C4-2B (cell line): ENCODE results near the gene HOXB7.

Experiments
- H3K27ac ChIP-seq: fragments of 450-650 bp; 2 replicates; pipeline ENCODE4 v1.5.1; 2017
- ZFX ChIP-seq: fragments of 450-650 bp; IDR thresholded peaks from 2 replicates; pipeline ENCODE4 v1.6.1; 2017
- TF ChIP-seq, protein P1 (sequence below): fragments of 450-650 bp; conservative IDR thresholded peaks from 2 replicates; pipeline ENCODE4 v1.5.1; 2017; ENCODE audit warnings: mild to moderate bottlenecking

The HOXB7 gene

DNA sequence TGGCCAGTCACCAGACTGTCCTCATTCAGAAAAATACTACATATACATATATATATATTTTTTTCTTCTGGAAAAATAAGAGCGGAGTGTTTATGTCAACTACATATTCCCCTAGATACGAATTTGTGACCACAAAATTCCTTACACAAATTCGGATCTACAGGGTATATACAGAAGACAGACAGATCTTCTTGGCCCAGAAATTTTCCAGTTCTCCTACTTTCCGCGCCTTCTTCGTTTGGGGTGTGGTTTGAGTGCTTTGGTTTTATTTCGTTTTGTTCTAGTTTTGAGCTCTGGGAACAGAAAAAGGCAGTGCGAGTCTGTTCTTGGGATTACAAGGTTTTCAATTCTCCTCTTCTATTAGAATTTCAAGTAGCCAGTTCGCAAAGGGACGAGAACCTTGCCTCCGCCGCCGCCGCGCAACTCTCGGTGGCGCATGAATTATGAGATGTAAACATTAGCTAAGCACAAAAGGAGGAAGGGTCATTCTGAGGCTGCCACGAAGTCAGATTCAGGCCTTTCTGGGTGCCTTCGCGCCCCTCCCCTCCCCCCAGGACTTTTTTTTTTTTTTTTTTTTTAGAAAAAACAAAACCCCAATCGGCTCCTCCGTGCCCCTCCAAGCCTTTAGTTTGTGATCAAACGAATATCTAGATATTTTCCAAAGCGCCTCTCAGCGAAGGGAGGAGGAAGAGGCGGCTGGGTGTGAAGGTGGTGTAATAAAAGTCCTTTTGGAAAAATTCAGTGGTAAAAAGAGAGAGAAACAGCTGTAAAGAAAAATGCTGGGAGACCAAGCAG, 30.9 kb downstream of the HOXB7 start:
- TF ChIP-seq, protein P1, sequence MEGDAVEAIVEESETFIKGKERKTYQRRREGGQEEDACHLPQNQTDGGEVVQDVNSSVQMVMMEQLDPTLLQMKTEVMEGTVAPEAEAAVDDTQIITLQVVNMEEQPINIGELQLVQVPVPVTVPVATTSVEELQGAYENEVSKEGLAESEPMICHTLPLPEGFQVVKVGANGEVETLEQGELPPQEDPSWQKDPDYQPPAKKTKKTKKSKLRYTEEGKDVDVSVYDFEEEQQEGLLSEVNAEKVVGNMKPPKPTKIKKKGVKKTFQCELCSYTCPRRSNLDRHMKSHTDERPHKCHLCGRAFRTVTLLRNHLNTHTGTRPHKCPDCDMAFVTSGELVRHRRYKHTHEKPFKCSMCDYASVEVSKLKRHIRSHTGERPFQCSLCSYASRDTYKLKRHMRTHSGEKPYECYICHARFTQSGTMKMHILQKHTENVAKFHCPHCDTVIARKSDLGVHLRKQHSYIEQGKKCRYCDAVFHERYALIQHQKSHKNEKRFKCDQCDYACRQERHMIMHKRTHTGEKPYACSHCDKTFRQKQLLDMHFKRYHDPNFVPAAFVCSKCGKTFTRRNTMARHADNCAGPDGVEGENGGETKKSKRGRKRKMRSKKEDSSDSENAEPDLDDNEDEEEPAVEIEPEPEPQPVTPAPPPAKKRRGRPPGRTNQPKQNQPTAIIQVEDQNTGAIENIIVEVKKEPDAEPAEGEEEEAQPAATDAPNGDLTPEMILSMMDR = no peak
- no peak overlapping the region for H3K27ac ChIP-seq

DNA sequence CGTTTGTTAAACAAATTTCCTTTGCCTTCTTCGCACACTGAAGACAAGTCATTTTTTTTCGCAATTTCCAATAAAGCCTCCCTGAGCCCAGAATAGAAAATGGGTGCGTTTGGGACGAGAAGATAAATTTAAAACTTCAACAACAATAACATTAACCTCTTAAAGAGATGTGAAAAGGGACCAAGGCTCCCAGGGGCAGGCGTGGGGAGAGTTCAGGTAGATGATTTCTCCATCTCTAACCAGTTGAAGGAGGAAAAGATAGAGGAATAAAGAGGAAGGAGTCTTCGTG, 31.4 kb downstream of the HOXB7 start:
- TF ChIP-seq, protein P1 = no peak
- TF ChIP-seq ZFX = no peak
- H3K27ac ChIP-seq = no peak overlapping the region

DNA sequence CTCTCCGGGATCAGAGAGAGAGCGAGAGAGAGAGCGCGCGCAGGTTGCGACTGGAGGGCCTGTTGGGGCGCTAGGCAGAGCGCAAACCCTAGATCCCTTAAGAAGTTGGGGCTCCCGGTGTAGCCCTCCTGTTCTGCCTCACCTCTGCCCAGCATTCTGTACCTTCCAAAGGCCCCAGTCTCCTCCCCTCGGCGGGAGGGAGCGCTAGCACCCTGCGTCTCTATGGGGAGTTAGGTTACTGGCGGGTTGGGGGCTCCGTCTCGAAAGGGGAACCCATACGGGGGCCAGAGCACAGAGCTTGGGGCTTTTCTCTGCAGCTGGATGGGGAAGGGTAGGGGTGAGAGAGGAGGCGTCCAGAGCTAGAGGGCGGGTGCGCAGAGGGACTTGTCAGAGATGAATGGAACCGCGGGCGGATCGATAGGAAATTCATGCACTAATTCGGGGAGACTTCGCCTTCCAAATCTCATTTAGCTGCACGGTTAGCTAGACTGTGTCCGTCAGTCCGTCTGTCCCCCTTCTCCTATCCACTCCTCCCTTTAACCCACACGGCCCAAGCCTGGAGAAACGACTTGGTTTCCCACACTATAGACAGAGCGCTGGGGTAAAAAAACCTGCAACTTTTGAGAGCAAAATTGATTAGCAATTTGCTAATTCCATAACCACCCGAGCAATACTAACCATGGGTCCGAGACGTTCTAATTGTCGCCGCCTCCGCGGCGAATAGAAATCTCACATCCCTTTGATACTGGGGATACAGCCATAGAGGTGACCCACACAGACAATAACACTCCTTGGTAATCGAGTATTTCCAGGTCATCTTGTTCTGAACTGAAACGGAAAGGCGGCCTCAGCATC, 32.0 kb downstream of the HOXB7 start:
- H3K27ac ChIP-seq = no peak overlapping the region
- no peak for TF ChIP-seq ZFX
- TF ChIP-seq, protein P1 = no peak

DNA sequence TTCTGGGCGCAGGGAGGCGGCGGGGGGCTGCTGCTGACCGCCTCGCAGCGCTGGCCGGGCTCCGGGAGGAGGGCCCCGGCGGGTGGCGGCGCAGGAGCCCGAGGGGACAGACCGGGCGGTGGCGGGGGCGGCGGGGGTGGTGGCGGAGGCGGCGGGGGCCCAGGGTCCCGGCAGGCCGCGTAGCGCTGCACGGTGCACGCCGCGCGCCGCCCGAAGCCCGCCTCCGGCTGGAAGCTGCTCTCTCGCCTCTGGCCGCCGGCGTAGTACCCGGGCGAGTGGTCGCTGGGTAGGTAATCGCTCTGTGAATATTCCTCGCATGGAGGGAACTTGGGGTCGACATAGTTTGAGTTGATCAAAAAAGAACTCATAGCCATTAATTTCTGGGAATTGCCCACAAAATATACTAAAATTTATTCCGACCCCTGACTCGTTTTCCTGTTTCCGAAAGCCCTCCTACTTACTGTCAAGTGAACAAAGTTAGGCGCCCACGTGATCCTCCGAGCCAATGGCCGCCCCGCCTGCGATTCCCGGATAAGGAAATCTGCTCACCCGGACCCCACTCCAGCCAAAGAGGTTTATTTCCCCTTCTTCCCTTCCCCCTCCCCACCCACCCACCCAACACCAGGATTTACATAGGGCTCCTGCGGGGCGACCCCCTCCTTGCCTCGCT, 32.7 kb downstream of the HOXB7 start, which contains the start of gene HOXB4:
HOXB4 (minus strand) TSS at position 405 of the 670 bp plus-strand sequence; CDS start at position 374, 31 bp downstream.
- H3K27ac ChIP-seq = no peak within 1 kb of the TSS
- TF ChIP-seq, protein P1 = no peak
- no peak for TF ChIP-seq ZFX

DNA sequence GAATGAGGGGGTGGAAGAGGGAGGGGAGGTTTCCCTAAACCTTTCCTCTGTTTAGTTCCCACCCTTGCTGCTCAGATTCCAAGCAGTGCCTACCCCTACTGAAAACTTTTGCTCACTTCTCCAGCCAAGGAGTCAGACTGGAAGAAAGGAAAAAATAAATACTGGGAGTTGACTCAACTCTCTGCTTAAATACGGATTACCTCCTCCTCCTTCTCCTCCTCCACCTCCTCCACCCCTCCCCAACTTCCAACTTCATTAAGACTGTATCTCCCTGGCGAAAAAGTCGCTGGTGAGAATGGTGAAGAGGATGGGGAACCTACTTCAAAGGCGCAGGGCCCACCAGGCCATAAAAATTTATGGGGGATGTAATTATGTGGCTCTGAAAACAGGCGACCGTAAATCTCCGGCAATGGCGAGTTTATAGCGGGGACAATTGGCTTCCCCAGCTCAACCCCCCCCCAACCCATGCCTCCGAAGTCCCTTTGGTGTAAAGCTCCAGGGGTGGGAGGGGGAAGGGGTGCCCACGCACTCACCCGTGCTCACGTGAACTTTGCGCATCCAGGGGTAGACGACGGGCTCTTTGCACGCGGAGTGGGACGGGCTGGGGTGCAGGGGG, 33.4 kb downstream of the HOXB7 start:
- no peak overlapping the region for H3K27ac ChIP-seq
- no peak for TF ChIP-seq ZFX
- TF ChIP-seq, protein P1 = no peak

DNA sequence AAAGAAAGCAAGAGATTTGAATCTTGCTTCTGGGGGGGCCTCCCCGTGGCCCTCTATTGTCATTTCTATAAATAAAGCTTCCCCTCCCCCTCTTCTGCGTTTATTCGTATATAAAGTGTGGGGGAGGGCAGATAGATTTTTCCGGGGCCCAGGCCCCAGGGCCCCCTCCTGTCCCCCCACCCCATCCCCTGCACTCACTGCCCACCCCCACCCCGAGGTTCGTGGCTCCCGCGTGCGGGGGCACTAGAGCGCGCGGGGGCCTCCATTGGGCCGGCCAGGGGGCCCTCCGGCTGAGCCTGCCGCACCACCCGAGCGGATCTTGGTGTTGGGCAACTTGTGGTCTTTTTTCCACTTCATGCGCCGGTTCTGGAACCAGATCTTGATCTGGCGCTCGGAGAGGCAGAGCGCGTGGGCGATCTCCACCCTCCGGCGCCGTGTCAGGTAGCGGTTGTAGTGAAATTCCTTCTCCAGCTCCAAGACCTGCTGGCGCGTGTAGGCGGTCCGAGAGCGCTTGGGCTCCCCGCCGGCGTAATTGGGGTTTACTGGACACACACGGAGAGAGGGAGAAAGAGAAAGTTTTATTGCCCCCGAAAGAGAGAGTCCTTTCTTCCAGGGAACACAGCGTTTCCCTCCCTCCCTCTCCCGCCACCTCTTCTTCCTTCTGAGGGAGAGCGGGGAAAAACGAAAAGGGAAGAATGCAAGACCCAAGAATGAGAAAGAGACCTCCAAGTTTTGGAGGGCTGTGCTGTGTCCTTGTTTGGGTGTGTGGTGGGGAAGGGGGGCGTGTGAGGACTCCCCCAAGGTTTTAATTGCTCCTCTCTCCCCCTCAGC, 34.1 kb downstream of the HOXB7 start:
- no peak overlapping the region for H3K27ac ChIP-seq
- TF ChIP-seq ZFX = no peak
- TF ChIP-seq, protein P1 = no peak
